ENCODE results near the gene DDO. TPM values are rescaled to one million over a fixed set of nuclear protein-coding genes. Genes with fewer than 3 reads are reported as not detected.

DDO gene
- total and polyA plus RNA-seq, 9 of the 15 experiments (the other 6 are each of a cell fraction or from before 2014, with no cell fraction given) = not detected

- TF ChIP-seq CBX1 (IDR thresholded peaks at IDR 0.05; ENCODE audit: low read depth) (no peak), FOXP1 (CRISPR knock-in tag; IDR thresholded peaks at IDR 0.05) (no peak), ZNF79 (CRISPR knock-in tag; IDR thresholded peaks at IDR 0.05; ENCODE audit: low read depth) (no peak), PPARD (CRISPR knock-in tag; IDR thresholded peaks at IDR 0.05) (no peak), NR2C2 (CRISPR knock-in tag; IDR thresholded peaks at IDR 0.05) (no peak), NR2C2 (tag; IDR thresholded peaks at IDR 0.05) (no peak), ZNF778 (CRISPR knock-in tag; IDR thresholded peaks at IDR 0.05) (no peak), EP400 (IDR thresholded peaks at IDR 0.05) (no peak), ELF4 (CRISPR knock-in tag; IDR thresholded peaks at IDR 0.05) (no peak)
- TF ChIP-seq, protein P1, sequence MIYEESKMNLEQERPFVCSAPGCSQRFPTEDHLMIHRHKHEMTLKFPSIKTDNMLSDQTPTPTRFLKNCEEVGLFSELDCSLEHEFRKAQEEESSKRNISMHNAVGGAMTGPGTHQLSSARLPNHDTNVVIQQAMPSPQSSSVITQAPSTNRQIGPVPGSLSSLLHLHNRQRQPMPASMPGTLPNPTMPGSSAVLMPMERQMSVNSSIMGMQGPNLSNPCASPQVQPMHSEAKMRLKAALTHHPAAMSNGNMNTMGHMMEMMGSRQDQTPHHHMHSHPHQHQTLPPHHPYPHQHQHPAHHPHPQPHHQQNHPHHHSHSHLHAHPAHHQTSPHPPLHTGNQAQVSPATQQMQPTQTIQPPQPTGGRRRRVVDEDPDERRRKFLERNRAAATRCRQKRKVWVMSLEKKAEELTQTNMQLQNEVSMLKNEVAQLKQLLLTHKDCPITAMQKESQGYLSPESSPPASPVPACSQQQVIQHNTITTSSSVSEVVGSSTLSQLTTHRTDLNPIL (CRISPR knock-in tag; IDR thresholded peaks at IDR 0.05) = no peak
These were observed 24.0 kb upstream of the DDO start (continued) for GRCh38 chr6:110439356-110439755.

GRCh38 chr6:110434961-110435602 is 19.7 kb upstream of the DDO start:
- Histone ChIP-seq H4K20me1 (replicated peaks; ENCODE audit: control insufficient read depth, insufficient read depth, low read length) (no peaks in the 10 kb centered on the region), H3K4me1 (replicated peaks in 1 of 2; ENCODE audit: control insufficient read depth in 2 of 2, insufficient read depth in 2 of 2, low read length in 2 of 2) (no peaks in the 10 kb centered on the region), H3K27ac (ENCODE audit: extremely low read depth, low read depth, low read length) (no peak overlapping the region), H3K27me3 (ENCODE audit: control insufficient read depth in 2 of 2, insufficient read depth in 2 of 2, low read length in 2 of 2) (peaks cover 12 to 29% of the 10 kb centered on the region in 2 experiments), H2AFZ (ENCODE audit: low read depth, low read length) (no peak overlapping the region), H3K79me2 (ENCODE audit: control insufficient read depth, insufficient read depth, low read length) (no peaks in the 10 kb centered on the region), H3K4me2 (ENCODE audit: insufficient read depth, low read length) (no peak overlapping the region), H3K9ac (ENCODE audit: insufficient read depth in 1 of 2, low read depth in 2 of 2, low read length in 2 of 2) (no peak overlapping the region), H3K4me3 (no peak overlapping the region), H3K36me3 (ENCODE audit: control insufficient read depth, insufficient read depth, low read length) (no peaks in the 10 kb centered on the region), H3K9me3 (replicated peaks; ENCODE audit: control insufficient read depth, insufficient read depth, low read depth, low read length) (no peaks in the 10 kb centered on the region), H3K9me1 (ENCODE audit: control insufficient read depth, insufficient read depth, low read length) (no peaks in the 10 kb centered on the region)
- no peak for FAIRE-seq
- no peak for ATAC-seq
- in situ Hi-C loops (cut with MboI) = no loop called here
- no TSS peak for BruUV-seq (replicated peaks)
- WGBS (ENCODE audit: insufficient coverage, low coverage, missing lambda C conversion rate) = under 1% methylated on average over 7 of the region's 7 CpGs
- ChIA-PET CTCF (ENCODE audit: low intra/inter-chr PET ratio) (no interaction called here), POLR2A (interaction anchor here (0.7 kb wide), 1 partner anchor 9 kb away, joined by 3 read pairs; no protein-coding TSS in a partner anchor)
- intact Hi-C loops (cut with micrococcal nuclease) = no loop called here
- no peak for DNase-seq (ENCODE audit: extremely low read depth in 1 of 4, low spot score in 3 of 4)
- TF ChIP-seq XRCC5 (IDR thresholded peaks at IDR 0.05; ENCODE audit: low read depth, low read length) (no peak), ZNF780A (CRISPR knock-in tag; IDR thresholded peaks at IDR 0.05) (no peak), BRF1 (IDR thresholded peaks at IDR 0.05; ENCODE audit: borderline replicate concordance, extremely low read depth, insufficient read length) (no peak), PCBP1 (IDR thresholded peaks at IDR 0.05; ENCODE audit: low read depth, low read length, poor library complexity, severe bottlenecking) (no peak), ZNF277 (CRISPR knock-in tag; IDR thresholded peaks at IDR 0.05; ENCODE audit: borderline replicate concordance) (no peak), THAP12 (CRISPR knock-in tag; IDR thresholded peaks at IDR 0.05) (no peak)
